Measurements from ENCODE around the gene DSC1.
"Not testable (repeated sequence)": the region's sequence is repeated elsewhere in the genome, so short reads cannot be mapped to it uniquely, and the experiment has no call there.

DSC1 gene, protein sequence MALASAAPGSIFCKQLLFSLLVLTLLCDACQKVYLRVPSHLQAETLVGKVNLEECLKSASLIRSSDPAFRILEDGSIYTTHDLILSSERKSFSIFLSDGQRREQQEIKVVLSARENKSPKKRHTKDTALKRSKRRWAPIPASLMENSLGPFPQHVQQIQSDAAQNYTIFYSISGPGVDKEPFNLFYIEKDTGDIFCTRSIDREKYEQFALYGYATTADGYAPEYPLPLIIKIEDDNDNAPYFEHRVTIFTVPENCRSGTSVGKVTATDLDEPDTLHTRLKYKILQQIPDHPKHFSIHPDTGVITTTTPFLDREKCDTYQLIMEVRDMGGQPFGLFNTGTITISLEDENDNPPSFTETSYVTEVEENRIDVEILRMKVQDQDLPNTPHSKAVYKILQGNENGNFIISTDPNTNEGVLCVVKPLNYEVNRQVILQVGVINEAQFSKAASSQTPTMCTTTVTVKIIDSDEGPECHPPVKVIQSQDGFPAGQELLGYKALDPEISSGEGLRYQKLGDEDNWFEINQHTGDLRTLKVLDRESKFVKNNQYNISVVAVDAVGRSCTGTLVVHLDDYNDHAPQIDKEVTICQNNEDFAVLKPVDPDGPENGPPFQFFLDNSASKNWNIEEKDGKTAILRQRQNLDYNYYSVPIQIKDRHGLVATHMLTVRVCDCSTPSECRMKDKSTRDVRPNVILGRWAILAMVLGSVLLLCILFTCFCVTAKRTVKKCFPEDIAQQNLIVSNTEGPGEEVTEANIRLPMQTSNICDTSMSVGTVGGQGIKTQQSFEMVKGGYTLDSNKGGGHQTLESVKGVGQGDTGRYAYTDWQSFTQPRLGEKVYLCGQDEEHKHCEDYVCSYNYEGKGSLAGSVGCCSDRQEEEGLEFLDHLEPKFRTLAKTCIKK

DNA sequence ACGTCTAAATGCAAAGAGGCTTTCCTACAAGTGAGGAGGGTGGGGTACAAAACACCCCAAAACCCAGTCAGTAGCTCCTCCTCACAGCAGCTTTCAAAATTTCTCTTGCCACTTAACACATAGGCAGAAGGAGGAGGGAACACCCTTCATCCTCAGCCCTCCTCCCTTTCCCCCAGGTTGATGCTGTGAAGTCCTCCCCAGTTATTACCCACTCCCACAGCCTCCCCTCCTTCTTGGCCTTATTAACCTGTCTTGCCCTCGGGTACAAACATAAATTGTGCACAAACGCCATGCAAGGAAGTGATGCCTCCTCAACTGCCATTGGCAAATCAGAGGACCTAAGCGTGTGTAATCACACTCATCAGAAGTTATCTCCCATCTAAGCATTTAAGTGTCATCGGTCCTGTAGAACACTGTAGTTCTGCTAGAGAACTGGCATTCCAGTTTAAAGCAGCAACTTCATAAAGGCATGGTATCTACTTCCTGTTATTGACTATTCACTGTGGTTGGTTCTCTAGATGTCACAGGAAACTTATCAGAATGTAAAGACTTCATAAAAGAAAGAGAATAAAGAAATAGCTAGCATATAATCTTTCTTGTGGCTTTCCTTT lies at the start of gene DSC1:
DSC1 (minus strand) TSS at position 32 of the 611 bp plus-strand sequence. CDS start 262 bp downstream, outside the sequence.
- DNase-seq, result peak; percentile 33

DNA sequence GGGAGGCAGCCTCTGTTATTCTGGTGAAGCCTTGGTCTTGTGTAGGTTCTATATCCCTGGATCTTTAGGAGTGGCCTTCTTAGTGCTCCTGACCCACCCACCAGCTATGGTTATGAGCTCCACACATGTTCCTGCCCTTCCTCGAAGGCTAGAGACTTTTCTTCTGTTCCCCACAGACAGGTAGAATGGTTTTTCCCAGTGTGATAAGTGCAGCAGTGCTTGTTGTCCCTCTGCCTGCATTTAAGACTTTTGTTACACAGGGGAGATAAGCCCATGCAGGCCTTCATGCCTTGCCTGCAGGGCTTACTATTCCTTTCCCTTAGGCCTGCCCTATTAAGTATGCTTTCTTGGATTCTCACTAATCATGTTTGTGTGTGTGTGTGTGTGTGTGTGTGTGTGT lies 48.4 kb upstream of the DSC1 start:
- DNase-seq, result no peak

DNA sequence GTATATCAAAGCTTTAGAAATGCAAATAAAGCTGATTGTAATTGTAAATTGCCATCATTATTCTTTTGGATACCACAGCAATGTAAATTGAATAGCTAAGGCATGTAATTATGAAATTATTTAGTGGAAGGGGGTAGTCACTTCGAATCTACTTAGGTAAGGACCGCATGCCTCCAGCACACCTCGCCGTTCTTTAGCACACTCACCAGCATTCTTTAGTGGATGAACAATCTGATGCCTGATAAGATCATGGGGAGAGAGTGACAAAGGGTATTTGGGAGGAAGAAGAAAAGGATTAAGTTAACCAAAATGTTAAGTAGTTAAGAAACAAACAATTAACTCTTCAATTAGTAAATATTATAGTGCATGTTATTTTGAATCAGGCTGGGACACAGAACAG lies 46.4 kb upstream of the DSC1 start:
- no peak for DNase-seq

DNA sequence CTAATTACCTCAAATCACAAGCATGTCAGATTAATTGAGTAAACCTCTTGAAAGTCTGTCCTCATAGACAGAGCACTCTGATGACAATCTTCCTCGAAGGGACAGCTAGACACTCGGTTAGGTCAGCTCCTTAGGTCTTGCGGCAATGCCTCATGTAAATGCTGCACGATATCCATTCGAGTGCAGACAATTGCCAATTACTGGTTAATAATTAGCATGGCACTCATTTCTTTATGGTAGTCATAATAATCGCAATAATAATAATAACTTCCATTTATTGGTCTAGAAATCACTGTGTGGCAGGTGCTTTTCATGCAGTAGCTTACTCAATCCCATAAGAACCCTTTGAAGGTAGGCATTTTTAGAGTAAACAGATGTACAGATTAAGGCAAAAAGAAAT lies 44.7 kb upstream of the DSC1 start:
- no peak for DNase-seq

DNA sequence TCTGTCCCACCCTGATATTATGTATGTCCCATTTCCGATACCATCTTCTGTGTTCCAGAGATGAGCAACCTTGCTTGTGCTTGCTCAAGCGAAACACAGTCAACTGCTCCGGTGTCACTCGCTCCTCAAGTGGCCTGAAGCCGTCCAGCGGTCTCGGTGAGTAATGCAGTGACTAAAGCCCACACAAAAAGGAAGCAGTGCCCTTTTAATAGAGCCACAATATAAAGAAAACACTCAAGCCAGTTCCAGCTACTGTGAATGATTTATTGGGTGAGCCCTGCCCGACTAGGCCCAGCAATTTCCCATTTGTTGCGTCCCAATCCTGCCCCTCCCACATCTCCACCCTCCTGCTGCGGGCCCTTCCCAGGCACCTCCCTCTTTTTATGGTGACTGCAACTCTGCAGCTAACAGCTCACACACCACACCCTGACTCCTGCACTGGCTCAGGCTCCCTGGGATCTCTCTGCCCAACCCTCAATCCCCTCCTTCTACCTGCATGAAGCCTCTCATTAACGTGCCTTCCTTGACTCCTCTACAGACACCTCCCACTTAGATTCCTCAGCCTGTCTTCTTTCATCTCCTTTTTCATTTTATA lies 44.2 kb upstream of the DSC1 start:
- DNase-seq, result no peak

DNA sequence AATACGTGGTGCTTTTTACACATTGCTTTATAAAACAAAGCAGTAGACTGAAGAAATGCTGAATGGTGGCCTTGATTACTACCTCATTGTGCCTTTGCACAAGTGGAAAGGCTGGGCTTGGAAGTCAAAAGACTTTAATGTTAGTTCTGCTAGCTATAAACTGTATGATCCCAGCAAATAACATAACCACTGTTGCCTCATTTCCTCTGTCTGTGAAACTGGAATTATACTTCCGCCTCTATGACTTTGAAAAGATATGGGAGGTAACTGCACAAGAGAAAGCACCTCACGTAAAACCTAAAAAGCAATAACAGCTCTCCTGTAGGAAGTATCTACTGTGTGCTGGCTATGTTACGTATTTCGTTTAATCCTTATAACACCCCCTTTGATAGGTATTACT lies 43.4 kb upstream of the DSC1 start:
- DNase-seq, result no peak

DNA sequence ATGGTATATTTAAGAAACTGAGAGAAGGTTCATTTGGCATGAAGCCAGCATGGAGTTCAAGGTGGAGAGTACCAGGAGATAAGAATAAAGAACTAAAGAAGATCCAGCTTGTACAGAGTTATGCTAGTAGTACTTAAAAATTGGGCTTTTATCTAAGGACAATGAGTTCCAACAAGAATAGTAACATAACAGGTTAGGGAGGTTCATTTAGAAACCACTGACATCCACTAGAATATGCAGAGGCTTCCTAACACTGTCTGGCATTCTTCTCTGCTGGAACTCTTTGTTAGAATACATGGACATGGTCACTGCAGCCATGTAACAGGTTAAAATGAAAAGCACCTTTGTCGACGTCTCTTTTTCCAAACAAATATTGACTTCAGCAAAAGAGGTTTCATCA lies 42.6 kb upstream of the DSC1 start:
- DNase-seq, result no peak

DNA sequence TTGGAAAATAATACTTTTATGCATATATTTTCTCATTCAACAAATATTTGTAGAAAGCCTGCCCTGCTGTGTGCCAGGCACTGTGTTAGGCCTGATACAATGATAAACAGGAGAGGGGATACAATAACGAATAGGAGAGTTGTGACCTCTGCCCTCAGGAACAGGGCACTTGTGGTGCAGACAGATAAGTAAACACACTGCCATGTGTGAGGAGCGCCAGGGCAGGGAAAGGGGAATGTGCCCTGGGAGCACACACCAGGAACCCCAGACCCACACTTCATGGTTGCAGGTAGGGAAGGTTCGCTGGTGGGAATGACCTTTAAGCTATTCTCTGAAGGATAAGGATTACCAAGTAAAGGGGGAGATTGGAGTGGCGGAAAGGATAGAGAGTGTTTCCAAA lies 42.2 kb upstream of the DSC1 start:
- no peak for DNase-seq

DNA sequence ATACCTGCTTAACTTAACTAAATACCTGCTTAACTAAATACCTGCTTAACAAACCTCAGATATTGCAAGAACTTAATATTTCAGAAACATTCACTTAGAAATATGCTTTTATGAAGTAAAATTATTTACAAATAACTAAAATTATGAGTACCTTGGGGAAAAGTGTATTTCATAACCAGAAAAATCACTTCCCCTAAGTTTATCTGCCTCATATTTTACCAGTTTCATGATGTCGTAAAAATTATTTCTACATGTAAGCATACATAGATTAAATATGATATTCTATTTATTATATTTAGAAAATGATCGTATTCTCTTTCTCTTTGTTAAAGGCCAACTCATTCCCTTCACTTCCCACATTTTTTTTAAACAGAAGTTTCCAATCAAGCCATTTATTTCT lies 41.5 kb upstream of the DSC1 start:
- DNase-seq, result no peak

DNA sequence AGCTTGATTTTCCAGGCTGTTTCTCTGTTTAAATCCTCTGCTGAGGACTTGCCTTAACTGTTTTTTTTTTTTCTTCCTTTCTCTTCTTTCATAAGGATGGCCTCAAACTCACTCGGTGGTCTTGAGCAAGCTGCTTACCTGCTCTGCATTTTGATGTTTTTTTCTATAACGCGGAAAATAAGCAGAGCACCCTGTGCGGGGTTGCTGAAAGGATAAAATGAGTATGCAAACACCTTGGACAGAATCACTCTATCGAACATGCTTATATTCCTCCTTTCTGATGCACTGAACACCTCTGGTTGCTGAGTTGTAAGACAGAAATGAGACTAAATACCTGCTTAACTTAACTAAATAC lies 41.1 kb upstream of the DSC1 start:
- no peak for DNase-seq

DNA sequence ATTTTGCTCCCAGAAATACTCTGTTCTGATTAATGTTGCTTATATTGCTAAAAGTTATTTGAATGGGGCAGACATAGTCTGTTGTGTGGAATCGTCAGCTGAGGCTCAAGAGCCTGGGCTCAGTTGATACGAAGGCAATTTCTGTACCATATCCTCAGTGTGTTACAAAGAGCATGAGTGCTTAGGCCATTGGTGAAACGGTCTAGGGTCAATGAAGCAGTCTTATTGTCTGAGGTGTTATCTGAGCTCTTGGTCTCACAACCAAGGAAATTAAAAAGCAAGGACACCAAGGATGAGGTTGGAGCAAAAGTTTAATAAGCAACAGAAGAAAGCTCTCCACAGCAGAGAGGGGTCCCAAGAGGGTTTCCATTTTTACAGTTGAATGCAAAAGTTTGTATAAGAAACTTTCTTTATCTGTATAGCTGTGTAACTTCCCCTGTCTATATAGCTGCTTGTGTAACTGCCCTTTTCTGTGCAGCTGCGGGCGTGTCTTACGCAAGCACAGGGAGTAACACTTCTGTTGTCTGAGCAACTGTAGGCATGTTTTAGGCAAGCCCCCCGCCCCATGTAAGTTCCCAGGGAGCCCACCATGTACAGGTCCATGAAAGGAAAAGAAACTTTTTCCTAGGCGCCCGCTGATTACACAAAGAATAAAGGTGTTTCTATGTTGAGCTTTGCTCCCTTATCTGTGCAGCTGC lies 40.6 kb upstream of the DSC1 start:
- DNase-seq, result peak; percentile 74

DNA sequence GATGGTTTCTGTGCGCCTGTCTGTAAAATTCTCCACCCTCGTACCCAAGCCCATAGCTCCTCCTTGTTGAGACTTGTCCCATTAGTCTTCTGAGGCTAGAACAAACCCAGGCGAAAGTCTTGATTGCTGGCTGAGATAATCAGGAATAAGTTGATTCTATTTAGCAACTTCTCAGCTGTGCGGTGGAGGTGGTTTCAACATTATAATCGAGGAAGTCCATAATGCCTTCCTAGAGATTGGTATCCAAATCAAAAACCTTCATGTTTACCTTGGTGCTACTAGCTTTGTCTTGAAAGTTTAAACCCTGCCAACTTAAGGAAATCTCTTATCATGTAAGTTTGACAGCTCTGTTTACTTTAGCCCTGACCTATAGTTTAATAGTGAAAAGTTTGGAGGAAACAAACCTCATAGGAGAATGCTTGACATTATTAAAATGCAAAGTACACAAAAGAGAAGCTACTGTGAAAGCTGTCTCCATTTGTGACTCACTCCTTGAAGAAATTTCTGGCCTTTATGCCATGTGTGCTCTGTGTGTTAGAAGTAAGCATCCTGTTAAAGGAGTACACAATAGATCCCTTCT lies 36.6 kb upstream of the DSC1 start:
- DNase-seq, result no peak

DNA sequence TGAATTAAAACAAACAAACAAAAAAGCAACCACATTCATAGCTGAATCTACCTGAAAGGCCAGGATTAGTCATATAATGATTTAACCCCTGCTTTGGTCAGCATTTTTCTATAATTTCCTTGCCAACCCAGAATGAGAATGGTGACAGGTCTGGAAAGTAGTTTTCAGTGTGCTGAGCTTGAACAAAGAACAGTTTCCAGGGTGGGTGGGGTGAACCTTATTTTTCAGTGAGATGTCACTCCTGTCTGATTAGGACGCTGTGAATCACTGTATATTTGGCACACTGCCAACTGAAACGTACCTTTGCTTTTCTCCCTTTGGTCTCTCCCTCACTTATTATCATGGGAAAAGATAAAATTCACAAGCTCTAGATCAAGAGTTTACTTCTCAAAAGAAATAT lies 35.0 kb upstream of the DSC1 start:
- DNase-seq, result no peak

DNA sequence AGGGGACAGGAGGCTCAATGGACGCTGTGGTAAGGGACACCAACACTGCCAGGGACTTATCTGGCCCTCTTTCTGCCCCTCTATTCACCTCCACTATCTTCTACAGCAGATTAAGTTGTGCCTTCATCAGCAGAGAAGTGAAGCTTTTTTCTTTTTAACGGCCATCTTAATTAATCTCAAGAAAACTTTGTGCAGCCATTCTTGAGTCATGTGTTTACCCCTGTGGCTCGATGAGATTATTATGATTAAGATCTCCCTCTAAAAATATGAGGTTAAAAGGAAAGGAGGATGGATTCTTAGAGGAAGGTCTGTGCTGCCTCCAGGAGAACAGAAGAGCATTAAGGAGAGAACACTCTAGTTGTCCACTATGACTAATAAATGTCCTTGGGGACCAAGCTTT lies 32.4 kb upstream of the DSC1 start:
- DNase-seq, result peak; percentile 28

DNA sequence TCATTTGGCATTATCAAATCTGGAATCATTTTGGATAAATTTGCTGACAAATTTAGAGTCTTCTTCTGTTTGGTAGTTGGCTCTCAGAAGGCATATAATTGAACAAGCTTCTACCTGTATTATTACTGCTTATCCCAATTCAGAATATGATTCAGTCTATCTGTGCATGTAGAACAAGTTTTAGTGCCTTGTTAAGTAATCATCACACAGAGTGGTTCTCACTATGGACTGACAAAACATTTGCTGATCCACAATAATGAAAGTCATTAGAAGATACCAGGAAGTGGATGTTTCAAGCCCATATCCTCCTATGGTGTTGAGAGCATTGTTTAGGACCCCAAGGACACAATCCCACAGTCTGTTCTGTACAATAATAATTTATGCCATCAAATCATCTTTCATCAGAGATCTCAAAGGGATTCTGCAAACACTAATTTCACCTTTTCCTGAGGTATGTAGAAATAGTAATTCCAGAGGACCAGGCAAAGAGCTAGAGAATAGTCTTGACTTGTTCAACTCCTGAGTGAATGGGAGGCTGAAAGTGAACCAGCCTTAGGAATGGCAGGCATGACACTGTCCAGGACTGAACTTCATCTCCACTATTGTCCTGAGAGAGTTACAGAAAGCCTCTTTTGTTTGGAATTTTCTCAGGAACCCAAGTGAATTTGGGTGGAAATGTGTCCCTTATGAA lies 29.6 kb upstream of the DSC1 start:
- no peak for DNase-seq

DNA sequence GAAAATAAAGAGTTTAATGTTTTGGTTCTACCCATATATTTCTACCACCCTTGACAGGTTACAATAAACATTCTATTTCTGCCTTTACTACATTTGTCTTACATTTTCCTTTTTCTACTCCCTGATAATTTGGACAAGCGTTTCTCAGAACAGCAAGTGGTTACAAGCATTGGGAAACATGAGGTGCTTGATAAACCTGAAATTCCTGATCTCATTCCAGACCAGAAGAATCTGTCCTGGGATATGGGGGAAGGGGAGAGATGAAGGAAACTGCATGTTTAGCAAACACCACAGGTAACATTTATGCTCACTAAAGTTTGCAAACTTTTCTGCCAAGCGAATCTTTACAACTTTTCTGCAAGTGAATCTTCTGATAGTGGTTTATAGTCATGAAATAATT lies 28.3 kb upstream of the DSC1 start:
- no peak for DNase-seq

DNA sequence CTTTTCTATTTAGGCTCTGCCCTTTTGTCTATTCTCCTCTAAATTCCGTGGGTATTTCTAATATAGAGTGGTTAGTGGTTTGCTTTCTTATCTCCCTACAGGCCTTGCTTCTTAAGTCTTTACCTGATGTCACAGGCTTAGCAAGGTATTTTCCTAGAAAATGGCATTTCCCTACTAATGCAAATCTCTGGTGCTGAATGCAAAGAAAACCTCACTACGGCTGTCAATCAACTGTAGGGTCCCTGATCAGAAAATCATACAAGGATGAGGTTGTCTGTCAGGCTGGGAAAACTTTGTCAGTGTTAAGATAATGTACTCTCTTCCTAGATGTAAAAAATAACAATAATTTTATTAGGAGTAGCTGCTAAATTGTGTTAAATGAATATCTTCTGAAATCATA lies 27.1 kb upstream of the DSC1 start:
- no peak for DNase-seq

DNA sequence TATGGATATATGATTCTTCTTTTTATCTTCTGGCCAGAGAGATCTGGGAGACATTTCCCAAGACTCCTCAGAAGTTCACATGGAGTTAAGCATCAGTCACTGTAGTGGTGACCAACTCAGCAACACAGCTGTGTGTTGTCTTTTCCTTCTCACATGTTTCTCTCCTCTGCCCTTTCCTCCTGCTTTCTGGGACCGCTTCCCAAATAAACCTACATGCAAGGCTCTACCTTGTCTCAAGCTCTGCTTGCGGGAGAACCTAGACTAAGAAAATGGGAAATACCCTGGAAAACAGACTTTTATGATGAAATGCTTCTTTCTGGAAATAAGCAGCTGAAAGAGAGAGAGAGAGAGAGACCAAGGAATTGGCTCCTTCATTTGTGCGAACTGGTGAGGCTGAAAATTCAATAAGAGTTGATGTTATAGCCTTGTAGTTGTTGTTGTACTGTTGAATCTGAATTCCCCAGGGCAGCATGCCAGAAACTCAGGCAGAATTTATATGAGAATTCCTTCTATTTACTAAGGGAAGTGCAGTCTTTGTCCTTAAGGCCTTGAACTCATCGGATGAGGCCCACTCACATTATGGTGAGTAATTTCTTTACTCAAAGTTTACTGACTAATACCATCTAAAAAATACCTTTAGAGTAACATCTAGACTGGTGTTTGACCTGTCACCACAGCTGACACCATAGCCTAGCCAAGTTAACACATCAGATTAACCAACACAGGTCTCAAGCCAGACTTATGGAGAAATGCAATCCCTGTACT lies 22.7 kb upstream of the DSC1 start:
- DNase-seq, result no peak

DNA sequence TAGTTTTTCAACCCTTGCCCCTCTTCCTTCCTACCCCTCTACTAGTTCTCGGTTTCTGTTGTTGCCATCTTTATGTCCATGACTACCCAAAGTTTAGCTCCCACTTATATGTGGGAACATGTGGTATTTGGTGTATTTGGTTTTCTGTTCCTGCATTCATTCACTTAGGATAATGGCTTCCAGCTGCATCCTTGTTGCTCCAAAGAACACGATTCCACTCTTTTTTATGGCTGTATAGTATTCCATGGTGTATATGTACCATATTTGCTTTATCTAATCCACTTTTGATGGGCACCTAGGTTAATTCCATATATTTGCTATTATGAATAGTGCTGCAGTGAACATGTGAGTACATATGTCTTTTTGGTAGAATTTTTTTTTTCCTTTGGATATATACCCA lies 20.6 kb upstream of the DSC1 start:
- no peak for DNase-seq

DNA sequence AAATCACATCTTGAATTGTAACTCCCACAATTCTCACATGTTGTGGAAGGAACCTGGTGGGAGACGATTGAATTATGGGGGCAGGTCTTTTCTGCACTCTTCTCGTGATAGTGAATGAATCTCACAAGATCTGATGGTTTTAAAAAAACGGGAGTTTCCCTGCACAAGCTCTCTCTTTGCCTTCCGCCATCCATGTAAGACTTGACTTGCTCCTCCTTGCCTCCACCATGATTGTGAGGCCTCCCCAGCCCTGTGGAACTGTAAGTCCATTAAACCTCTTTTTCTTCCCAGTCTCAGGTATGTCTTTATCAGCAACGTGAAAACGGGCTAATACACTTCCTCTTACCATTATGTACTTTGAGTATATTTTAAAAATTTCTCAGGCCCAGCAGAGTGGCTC lies 14.7 kb upstream of the DSC1 start:
- not testable (repeated sequence) for DNase-seq

DNA sequence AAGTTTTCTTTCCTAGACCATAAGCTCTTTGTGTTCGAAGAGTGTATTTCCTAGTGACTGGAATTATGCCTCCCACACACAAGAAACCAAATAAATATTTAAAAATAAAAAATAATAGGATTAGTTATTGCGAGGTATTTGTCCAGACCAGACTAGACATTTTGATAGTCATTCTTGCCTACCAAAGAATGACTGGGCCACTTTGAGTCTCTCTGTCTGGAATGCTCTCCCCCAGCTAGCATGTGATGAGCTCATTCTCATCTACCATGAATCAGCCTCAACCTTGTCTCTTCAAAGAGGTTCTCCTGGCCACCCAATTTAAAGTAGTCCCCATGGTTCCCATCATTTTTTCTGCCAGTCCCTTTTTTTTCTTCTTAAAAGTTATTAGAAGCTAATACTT lies 13.9 kb upstream of the DSC1 start:
- DNase-seq, result no peak

Data from OCI-M1 (cell line).